T-helper 2 cell treated with Interferon-gamma antibody and Interleukin-4, amounts not matched to agents 100 ng/mL and 5 ng/mL, for 36 hours (primary cell): ENCODE measurements around the gene ULK2. TPM values are rescaled to one million over a fixed set of nuclear protein-coding genes. Genes with fewer than 3 reads are reported as not detected.
"Not testable (repeated sequence)": the region's sequence is repeated elsewhere in the genome, so short reads cannot be mapped to it uniquely, and the experiment has no call there.

Experiments
- intact Hi-C: fragments of 100-400 bp; cut with micrococcal nuclease; formaldehyde crosslinking; loops from one replicate; pipeline ENCODE4 v1.15.1; 2023
- total RNA-seq: library from RNA; stranded (reverse); gene quantifications from 2 replicates; pipeline ENCODE4 v1.2.3, GENCODE V29; 2022

ULK2 gene
- 12.7 and 14.8 TPM in 2 replicates for total RNA-seq

GRCh38 chr17:19867329-19868078, at the start of gene ULK2:
TSS of gene ULK2 (minus strand) at chr17:19867936. CDS start at chr17:19867417, 519 bp downstream.
- intact Hi-C loops: loop anchor here (5.0 to 10.0 kb wide), 2 partner anchors 110 to 493 kb away; partner anchors contain the start of genes AKAP10 and MAPK7

GRCh38 chr17:19915245-19915978, 47.7 kb upstream of the ULK2 start:
- intact Hi-C loops: no loop called here

GRCh38 chr17:19911033-19911432, 43.3 kb upstream of the ULK2 start:
- intact Hi-C loops: no loop called here

- intact Hi-C loops: no loop called here
Measured at GRCh38 chr17:19909139-19909538, 41.4 kb upstream of the ULK2 start.

GRCh38 chr17:19905502-19905901, 37.8 kb upstream of the ULK2 start:
- intact Hi-C loops: no loop called here

GRCh38 chr17:19904924-19905323, 37.2 kb upstream of the ULK2 start:
- intact Hi-C loops: no loop called here

- intact Hi-C loops: no loop called here
Measured at GRCh38 chr17:19904412-19904811, 36.7 kb upstream of the ULK2 start.

GRCh38 chr17:19900809-19901208, 33.1 kb upstream of the ULK2 start:
- intact Hi-C loops: no loop called here

- intact Hi-C loops: no loop called here
Measured at GRCh38 chr17:19897903-19898302, 30.2 kb upstream of the ULK2 start.

GRCh38 chr17:19897090-19897837, 29.5 kb upstream of the ULK2 start:
- intact Hi-C loops: no loop called here

- intact Hi-C loops: no loop called here
Measured at GRCh38 chr17:19896679-19897078, 28.9 kb upstream of the ULK2 start.

GRCh38 chr17:19890554-19890953, 22.8 kb upstream of the ULK2 start:
- intact Hi-C loops: not testable (repeated sequence)

- intact Hi-C loops: not testable (repeated sequence)
Measured at GRCh38 chr17:19890001-19890400, 22.3 kb upstream of the ULK2 start.

- intact Hi-C loops: no loop called here
Measured at GRCh38 chr17:19886116-19886515, 18.4 kb upstream of the ULK2 start.

- intact Hi-C loops: no loop called here
Measured at GRCh38 chr17:19883537-19884215, 15.9 kb upstream of the ULK2 start.

- intact Hi-C loops: no loop called here
Measured at GRCh38 chr17:19880393-19880792, 12.7 kb upstream of the ULK2 start.

GRCh38 chr17:19877364-19877945, 9.7 kb upstream of the ULK2 start:
- intact Hi-C loops: no loop called here

- intact Hi-C loops: no loop called here
Measured at GRCh38 chr17:19876529-19877161, 8.9 kb upstream of the ULK2 start.

GRCh38 chr17:19874256-19874655, 6.5 kb upstream of the ULK2 start:
- intact Hi-C loops: no loop called here

GRCh38 chr17:19873346-19873745, 5.6 kb upstream of the ULK2 start:
- intact Hi-C loops: no loop called here

- intact Hi-C loops: loop anchor here (5.0 to 10.0 kb wide), 2 partner anchors 109 to 493 kb away; partner anchors contain the start of genes AKAP10 and MAPK7
Measured at GRCh38 chr17:19868079-19868395, 301 bp upstream of the ULK2 start.
